Hepatocyte (in vitro differentiated cells): ENCODE measurements around the gene HEBP1. TPM values are rescaled to one million over a fixed set of nuclear protein-coding genes. Genes with fewer than 3 reads are reported as not detected.

Experiments used
- DNase-seq: peaks from one replicate; pipeline ENCODE4 v3.0.0-alpha.2; 2016; ENCODE audit warnings: low spot score
- H2AFZ ChIP-seq: fragments of 200-600 bp; sonication (generic); 2 replicates; pipeline ENCODE4 v1.6.0; 2016; ENCODE audit warnings: antibody characterized with exemption, mild to moderate bottlenecking
- H3K27ac ChIP-seq: fragments of 200-600 bp; sonication (generic); 2 replicates; pipeline ENCODE4 v1.5.1; 2016; ENCODE audit warnings: mild to moderate bottlenecking
- H3K27me3 ChIP-seq: fragments of 200-600 bp; sonication (generic); 2 replicates; pipeline ENCODE4 v1.6.1; 2016
- H3K36me3 ChIP-seq: fragments of 200-600 bp; sonication (generic); replicated peaks from 2 replicates; pipeline ENCODE4 v1.5.1; 2016; ENCODE audit warnings: low read depth; ENCODE audit not compliant: insufficient read depth
- H3K4me1 ChIP-seq: fragments of 200-600 bp; sonication (generic); 2 replicates; pipeline ENCODE4 v1.5.1; 2016; ENCODE audit warnings: mild to moderate bottlenecking, moderate library complexity; ENCODE audit not compliant: insufficient read depth
- H3K4me2 ChIP-seq: fragments of 200-600 bp; sonication (generic); 2 replicates; pipeline ENCODE4 v1.6.0; 2016
- H3K4me3 ChIP-seq: fragments of 200-600 bp; sonication (generic); 2 replicates; pipeline ENCODE4 v1.5.1; 2016; ENCODE audit warnings: mild to moderate bottlenecking
- H3K79me2 ChIP-seq: fragments of 200-600 bp; sonication (generic); 2 replicates; pipeline ENCODE4 v1.6.0; 2017; ENCODE audit warnings: mild to moderate bottlenecking
- H3K9me2 ChIP-seq: fragments of 200-600 bp; sonication (generic); replicated peaks from 2 replicates; pipeline ENCODE4 v1.6.0; 2017; ENCODE audit warnings: mild to moderate bottlenecking; ENCODE audit not compliant: insufficient read depth
- H3K9me3 ChIP-seq: fragments of 200-600 bp; sonication (generic); 2 replicates; pipeline ENCODE4 v1.5.1; 2016; ENCODE audit warnings: low read depth, mild to moderate bottlenecking
- H4K20me1 ChIP-seq: fragments of 200-600 bp; sonication (generic); 2 replicates; pipeline ENCODE4 v1.6.0; 2016; ENCODE audit warnings: mild to moderate bottlenecking; ENCODE audit not compliant: insufficient read depth, poor library complexity, severe bottlenecking
- CTCF ChIP-seq: fragments of 200-600 bp; sonication (generic); IDR thresholded peaks from 2 replicates; pipeline ENCODE4 v1.5.1; 2016; ENCODE audit warnings: antibody characterized with exemption, mild to moderate bottlenecking; ENCODE audit not compliant: poor library complexity
- EZH2 ChIP-seq: fragments of 200-600 bp; sonication (generic); IDR thresholded peaks from 2 replicates; pipeline ENCODE4 v1.6.1; 2016; ENCODE audit warnings: antibody characterized with exemption, mild to moderate bottlenecking, borderline replicate concordance
- EZH2phosphoT487 ChIP-seq: fragments of 200-600 bp; sonication (generic); IDR thresholded peaks from one replicate; pipeline ENCODE4 v1.6.1; 2018; ENCODE audit warnings: antibody characterized with exemption, mild to moderate bottlenecking, low read depth, moderate library complexity; ENCODE audit not compliant: unreplicated experiment, severe bottlenecking
- WGBS: methylation state at CpG from one replicate; pipeline ENCODE4 v1.1.6; 2016; ENCODE audit warnings: low lambda C conversion rate; ENCODE audit errors: missing lambda C conversion rate; 5-methylcytosine and 5-hydroxymethylcytosine counted together
- polyA plus RNA-seq: library from polyadenylated mRNA; unstranded; fragments of >200 nt; fragmentation: Nextera tagmentation; extraction: Ambion mirVana; gene quantifications from 2 replicates; pipeline ENCODE4 v1.2.1, GENCODE V29; 2016
- total RNA-seq: library from RNA; depleted of rRNA; stranded (reverse); fragments of >200 nt; gene quantifications from 2 replicates; pipeline ENCODE4 v1.2.3, GENCODE V29; 2014

Gene HEBP1
- total and polyA plus RNA-seq, 2 experiments from 2014 or later: 30.1 to 89.5 TPM

DNA sequence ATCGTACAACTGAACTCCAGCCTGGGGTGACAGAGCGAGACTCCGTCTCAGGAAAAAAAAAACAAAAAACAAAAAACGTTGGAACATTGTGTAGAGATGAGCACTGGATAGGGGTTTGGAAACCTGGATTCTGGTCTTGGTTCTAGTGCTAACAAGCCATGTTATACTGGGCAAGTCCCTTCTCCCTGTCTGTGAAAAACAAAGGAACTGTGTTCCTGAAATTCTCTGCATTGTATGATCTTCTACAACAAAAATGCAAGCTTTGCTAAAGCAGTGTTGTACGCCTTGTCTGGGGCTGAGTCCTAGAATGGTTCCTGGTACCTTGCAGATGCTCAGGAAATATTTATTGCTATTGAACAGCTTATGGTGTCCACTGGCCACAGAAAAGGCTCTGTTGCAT is 61.5 kb downstream of the HEBP1 start:
- Histone ChIP-seq H3K27me3 (no peaks in the 10 kb centered on the region), H3K4me2 (no peak overlapping the region), H3K27ac (no peak overlapping the region), H3K4me3 (no peak overlapping the region), H4K20me1 (no peaks in the 10 kb centered on the region), H3K4me1 (no peaks in the 10 kb centered on the region), H3K79me2 (no peaks in the 10 kb centered on the region), H2AFZ (no peak overlapping the region), H3K9me2 (no peaks in the 10 kb centered on the region), H3K36me3 (no peaks in the 10 kb centered on the region), H3K9me3 (no peaks in the 10 kb centered on the region)
- no peak for TF ChIP-seq EZH2phosphoT487
- TF ChIP-seq CTCF: no peak
- TF ChIP-seq EZH2: no peak
- no peak for DNase-seq
- 88% methylated on average over 5 of the region's 5 CpGs for WGBS

GRCh38 chr12:12936983-12937491 is 63.0 kb downstream of the HEBP1 start:
- no peaks in the 10 kb centered on the region for H4K20me1 ChIP-seq
- H3K9me2 ChIP-seq: no peaks in the 10 kb centered on the region
- H3K4me1 ChIP-seq: no peaks in the 10 kb centered on the region
- no peaks in the 10 kb centered on the region for H3K27me3 ChIP-seq
- H3K79me2 ChIP-seq: no peaks in the 10 kb centered on the region
- no peaks in the 10 kb centered on the region for H3K9me3 ChIP-seq
- TF ChIP-seq EZH2 (no peak), EZH2phosphoT487 (no peak), CTCF (no peak)
- H3K27ac ChIP-seq: no peak overlapping the region
- no peaks in the 10 kb centered on the region for H3K36me3 ChIP-seq
- H2AFZ ChIP-seq: no peak overlapping the region
- no peak overlapping the region for H3K4me2 ChIP-seq
- no peak for DNase-seq
- no peak overlapping the region for H3K4me3 ChIP-seq
- 94% methylated on average over 11 of the region's 11 CpGs for WGBS

GRCh38 chr12:12934556-12934955 is 65.5 kb downstream of the HEBP1 start:
- DNase-seq: no peak
- TF ChIP-seq EZH2 (no peak), EZH2phosphoT487 (no peak), CTCF (no peak)
- 39% methylated on average over 8 of the region's 8 CpGs for WGBS

GRCh38 chr12:12933742-12934141 is 66.3 kb downstream of the HEBP1 start:
- no peaks in the 10 kb centered on the region for H4K20me1 ChIP-seq

More at GRCh38 chr12:12934556-12934955, 65.5 kb downstream of the HEBP1 start:
- H3K4me1 ChIP-seq: no peaks in the 10 kb centered on the region
- H3K9me2 ChIP-seq: no peaks in the 10 kb centered on the region
- no peak overlapping the region for H2AFZ ChIP-seq
- no peaks in the 10 kb centered on the region for H3K36me3 ChIP-seq
- H3K79me2 ChIP-seq: no peaks in the 10 kb centered on the region
- H3K4me2 ChIP-seq: no peak overlapping the region
- no peaks in the 10 kb centered on the region for H3K9me3 ChIP-seq
- no peak overlapping the region for H3K4me3 ChIP-seq
- H3K27ac ChIP-seq: no peak overlapping the region
- no peaks in the 10 kb centered on the region for H4K20me1 ChIP-seq
- no peaks in the 10 kb centered on the region for H3K27me3 ChIP-seq

More at GRCh38 chr12:12933742-12934141, 66.3 kb downstream of the HEBP1 start:
- Histone ChIP-seq H3K27ac (no peak overlapping the region), H3K27me3 (no peaks in the 10 kb centered on the region), H3K9me2 (no peaks in the 10 kb centered on the region), H3K4me2 (no peak overlapping the region), H3K79me2 (no peaks in the 10 kb centered on the region), H2AFZ (no peak overlapping the region), H3K4me3 (no peak overlapping the region), H3K9me3 (no peaks in the 10 kb centered on the region), H3K4me1 (no peaks in the 10 kb centered on the region), H3K36me3 (no peaks in the 10 kb centered on the region)
- no peak for DNase-seq
- WGBS: 92% methylated on average over 4 of the region's 4 CpGs
- TF ChIP-seq EZH2 (no peak), CTCF (no peak), EZH2phosphoT487 (no peak)
